Activated CD8-positive, alpha-beta T cell treated with anti-CD3 and anti-CD28 coated beads for 36 hours (primary cell): ENCODE measurements around the gene ANO9. TPM values are rescaled to one million over a fixed set of nuclear protein-coding genes. Genes with fewer than 3 reads are reported as not detected.

Experiments used
- ATAC-seq: fragments of 200-7000 bp; cut with Tn5 transposase; one replicate; pipeline ENCODE4 v1.10.0; 2021; ENCODE audit warnings: mild to moderate bottlenecking, moderate library complexity
- CTCF ChIA-PET: fragments of 350-600 bp; sonication (Branson Sonifier 250); formaldehyde crosslinking; loops from one replicate; lab custom pipeline; 2021; ENCODE audit warnings: antibody characterized with exemption; lab: Charles Lee
- POLR2A ChIA-PET: fragments of 350-600 bp; sonication (Branson Sonifier 250); formaldehyde crosslinking; loops from one replicate; lab custom pipeline; 2021; ENCODE audit warnings: antibody characterized with exemption; lab: Charles Lee
- DNase-seq: peaks from one replicate; pipeline ENCODE4 v3.0.0-alpha.2; 2020
- H3K27ac Mint-ChIP-seq: one replicate; pipeline ENCODE4 v1.8.0; 2021; ENCODE audit warnings: mild to moderate bottlenecking, mixed read lengths
- H3K27me3 Mint-ChIP-seq: one replicate; pipeline ENCODE4 v1.8.0; 2021; ENCODE audit warnings: mixed read lengths
- H3K36me3 Mint-ChIP-seq: one replicate; pipeline ENCODE4 v1.8.0; 2021; ENCODE audit warnings: low read depth, mixed read lengths
- H3K4me1 Mint-ChIP-seq: one replicate; pipeline ENCODE4 v1.8.0; 2021; ENCODE audit warnings: low read depth, mixed read lengths
- H3K4me3 Mint-ChIP-seq: one replicate; pipeline ENCODE4 v1.8.0; 2021; ENCODE audit warnings: mild to moderate bottlenecking, moderate library complexity, mixed read lengths
- H3K9me3 Mint-ChIP-seq: one replicate; pipeline ENCODE4 v1.8.0; 2021; ENCODE audit warnings: mixed read lengths
- intact Hi-C: fragments of 100-400 bp; cut with micrococcal nuclease; formaldehyde crosslinking; loops from one replicate; pipeline ENCODE4 v1.10.0; 2022
- total RNA-seq, 2 experiments: library from RNA; stranded (reverse); gene quantifications; one replicate each; pipeline ENCODE4 v1.2.3, GENCODE V29; 2021
- TF ChIP-seq, protein P1 (sequence below): fragments of 200-600 bp; IDR thresholded peaks from one replicate; pipeline ENCODE4 v1.8.0; 2022; ENCODE audit warnings: antibody characterized with exemption, mild to moderate bottlenecking

ANO9 gene
- total RNA-seq, 2 experiments from 2014 or later: 28.2 to 29.0 TPM

DNA sequence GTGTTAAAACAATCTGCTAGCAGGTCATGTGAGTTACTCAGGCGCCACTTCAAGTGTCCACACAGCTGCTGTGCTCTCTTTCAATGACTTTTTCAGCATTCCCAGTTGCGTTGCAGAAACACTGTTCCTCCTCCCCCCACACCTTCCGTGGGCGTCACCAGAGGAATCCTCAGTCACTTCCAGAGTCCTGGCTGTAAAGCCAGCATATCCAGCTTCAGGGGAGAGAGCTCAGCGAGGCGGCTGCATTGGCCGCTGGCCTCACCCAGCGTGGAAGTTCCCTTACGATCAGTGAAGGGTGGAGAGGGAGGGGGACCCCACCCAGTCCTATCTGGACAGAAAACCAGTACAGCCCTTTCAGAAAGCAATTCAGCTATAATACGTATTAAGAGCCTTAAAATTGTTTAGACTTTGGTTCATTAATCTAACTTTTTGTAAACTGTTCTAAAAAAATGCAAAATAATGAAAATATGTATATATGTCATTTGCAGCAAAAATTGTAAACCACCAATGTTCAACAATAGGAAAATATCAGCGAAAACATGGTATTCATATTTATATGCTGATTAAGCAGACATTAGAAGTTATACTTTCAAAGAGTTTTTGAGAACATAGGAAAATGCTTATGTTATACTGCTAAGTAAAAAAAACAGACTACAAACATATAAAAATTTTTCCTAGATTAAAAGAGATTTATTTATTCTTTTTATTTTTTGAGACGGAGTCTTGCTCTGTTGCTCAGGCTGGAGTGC is 2.8 kb upstream of the ANO9 start:
- no peaks in the 10 kb centered on the region for H3K27me3 Mint-ChIP-seq
- DNase-seq (no peak), ATAC-seq (no peak)
- peaks cover 16% of the 10 kb centered on the region for H3K4me1 Mint-ChIP-seq
- CTCF ChIA-PET: interaction anchor here (0.9 kb wide), 1 partner anchor 22 kb away, joined by 4 read pairs; no protein-coding TSS in a partner anchor
- no peak overlapping the region for H3K27ac Mint-ChIP-seq
- H3K36me3 Mint-ChIP-seq: no peaks in the 10 kb centered on the region
- H3K4me3 Mint-ChIP-seq: no peak overlapping the region
- POLR2A ChIA-PET: interaction anchor here (1.5 kb wide), 1 partner anchor 30 kb away, joined by 4 read pairs; the partner anchor contains the start of gene SIGIRR
- intact Hi-C loops: no loop called here
- H3K9me3 Mint-ChIP-seq: no peaks in the 10 kb centered on the region
- TF ChIP-seq, protein P1, sequence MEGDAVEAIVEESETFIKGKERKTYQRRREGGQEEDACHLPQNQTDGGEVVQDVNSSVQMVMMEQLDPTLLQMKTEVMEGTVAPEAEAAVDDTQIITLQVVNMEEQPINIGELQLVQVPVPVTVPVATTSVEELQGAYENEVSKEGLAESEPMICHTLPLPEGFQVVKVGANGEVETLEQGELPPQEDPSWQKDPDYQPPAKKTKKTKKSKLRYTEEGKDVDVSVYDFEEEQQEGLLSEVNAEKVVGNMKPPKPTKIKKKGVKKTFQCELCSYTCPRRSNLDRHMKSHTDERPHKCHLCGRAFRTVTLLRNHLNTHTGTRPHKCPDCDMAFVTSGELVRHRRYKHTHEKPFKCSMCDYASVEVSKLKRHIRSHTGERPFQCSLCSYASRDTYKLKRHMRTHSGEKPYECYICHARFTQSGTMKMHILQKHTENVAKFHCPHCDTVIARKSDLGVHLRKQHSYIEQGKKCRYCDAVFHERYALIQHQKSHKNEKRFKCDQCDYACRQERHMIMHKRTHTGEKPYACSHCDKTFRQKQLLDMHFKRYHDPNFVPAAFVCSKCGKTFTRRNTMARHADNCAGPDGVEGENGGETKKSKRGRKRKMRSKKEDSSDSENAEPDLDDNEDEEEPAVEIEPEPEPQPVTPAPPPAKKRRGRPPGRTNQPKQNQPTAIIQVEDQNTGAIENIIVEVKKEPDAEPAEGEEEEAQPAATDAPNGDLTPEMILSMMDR: no peak

DNA sequence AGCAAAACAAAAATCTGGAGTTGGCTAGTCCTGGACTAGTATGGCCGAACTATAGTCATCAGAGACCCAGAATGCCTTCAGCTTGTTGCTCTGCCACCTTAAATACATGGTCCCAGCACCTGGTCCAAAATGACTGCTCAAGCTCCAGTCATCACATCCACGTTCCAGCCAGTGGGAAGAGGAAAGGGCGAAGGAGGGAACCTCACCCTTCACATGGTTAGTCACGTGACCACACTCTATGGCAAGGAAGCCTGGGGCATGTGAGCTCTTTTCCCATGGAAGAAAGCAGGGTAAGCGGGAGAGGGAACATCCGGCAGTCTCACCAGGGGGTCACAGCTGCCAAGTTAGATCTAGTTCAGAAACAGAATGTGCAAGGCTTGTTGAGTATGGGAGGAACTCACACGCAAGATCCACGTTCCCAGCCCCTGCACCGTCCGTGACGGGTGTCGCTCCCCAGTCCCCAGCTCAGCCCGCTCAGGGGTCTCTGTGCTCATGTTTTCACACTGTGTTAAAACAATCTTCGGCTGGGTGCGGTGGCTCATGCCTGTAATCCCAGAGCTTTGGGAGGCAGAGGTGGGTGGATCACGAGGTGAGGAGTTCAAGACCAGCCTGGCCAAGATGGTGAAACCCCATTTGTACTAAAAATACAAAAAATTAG is 1.9 kb upstream of the ANO9 start:
- Mint-ChIP-seq H3K27ac (no peak overlapping the region), H3K4me3 (no peak overlapping the region), H3K27me3 (no peaks in the 10 kb centered on the region), H3K36me3 (no peaks in the 10 kb centered on the region), H3K4me1 (peaks cover 14% of the 10 kb centered on the region), H3K9me3 (no peaks in the 10 kb centered on the region)
- CTCF ChIA-PET: no interaction called here
- intact Hi-C loops: no loop called here
- DNase-seq (no peak), ATAC-seq (no peak)
- POLR2A ChIA-PET: interaction anchor here (1.0 to 1.5 kb wide), 2 partner anchors 29 to 361 kb away, joined by 3 to 4 read pairs; partner anchors contain the start of gene SIGIRR
- TF ChIP-seq, protein P1: no peak

DNA sequence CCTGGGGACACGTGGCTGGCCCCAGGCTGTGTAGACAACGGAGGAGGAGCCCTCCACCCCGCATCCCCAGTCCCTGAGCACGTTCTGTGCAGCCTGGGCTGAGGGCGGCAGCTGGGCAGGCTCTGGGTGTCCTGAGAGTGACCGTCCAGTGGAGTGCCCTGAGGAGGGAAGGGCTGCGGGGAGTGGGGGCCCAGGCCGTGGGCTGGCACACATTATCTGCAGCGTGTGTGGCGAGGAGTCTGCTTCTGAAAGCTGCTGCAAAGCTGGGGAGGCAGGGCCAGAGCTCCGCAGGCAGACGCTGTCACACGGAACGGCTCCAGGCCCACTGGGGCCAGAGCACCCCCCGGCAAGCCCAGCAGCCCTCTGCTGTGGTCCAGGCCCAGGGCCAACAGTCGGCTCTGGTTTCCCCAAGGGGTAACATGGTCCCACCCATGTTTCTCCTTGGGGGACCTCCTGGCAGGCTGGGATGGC is 835 bp upstream of the ANO9 start:
- H3K4me3 Mint-ChIP-seq: no peak overlapping the region
- no peaks in the 10 kb centered on the region for H3K27me3 Mint-ChIP-seq
- POLR2A ChIA-PET: interaction anchor here (0.5 kb wide), 1 partner anchor 83 kb away, joined by 3 read pairs; no protein-coding TSS in a partner anchor
- DNase-seq: no peak
- peaks cover 16% of the 10 kb centered on the region for H3K4me1 Mint-ChIP-seq
- H3K27ac Mint-ChIP-seq: no peak overlapping the region
- CTCF ChIA-PET: no interaction called here
- no peak for ATAC-seq
- H3K36me3 Mint-ChIP-seq: no peaks in the 10 kb centered on the region
- TF ChIP-seq, protein P1: no peak
- intact Hi-C loops: no loop called here
- no peaks in the 10 kb centered on the region for H3K9me3 Mint-ChIP-seq

DNA sequence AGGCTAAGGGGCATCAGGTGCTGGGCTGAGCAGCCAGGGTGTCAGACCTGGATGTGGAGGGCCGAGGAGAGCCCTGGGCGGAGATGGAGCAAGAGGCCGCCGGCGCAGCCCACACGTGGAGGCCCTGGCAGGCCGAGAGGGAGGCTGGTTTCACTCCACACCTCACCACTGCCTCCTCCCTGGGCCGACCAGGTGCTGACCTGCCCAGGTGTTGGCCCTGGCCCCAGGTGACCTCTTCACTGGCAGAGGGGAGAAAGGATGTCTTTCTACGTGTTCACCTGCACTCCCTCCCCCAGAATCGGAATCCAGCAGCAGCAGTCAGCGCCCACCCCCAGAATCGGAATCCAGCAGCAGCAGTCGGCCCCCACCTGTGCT is 781 bp downstream of the ANO9 start:
- no peaks in the 10 kb centered on the region for H3K9me3 Mint-ChIP-seq
- H3K4me3 Mint-ChIP-seq: peak overlapping the region; percentile 72
- DNase-seq (no peak), ATAC-seq (no peak)
- ChIA-PET POLR2A (interaction anchor here (0.6 to 2.8 kb wide), 6 partner anchors 8 to 135 kb away, joined by 3 to 10 read pairs (median 3); no protein-coding TSS in a partner anchor), CTCF (interaction anchor here (1.4 to 3.4 kb wide), 2 partner anchors 9 to 190 kb away, joined by 6 to 19 read pairs; partner anchors contain the start of gene PTDSS2)
- H3K36me3 Mint-ChIP-seq: no peaks in the 10 kb centered on the region
- no peak overlapping the region for H3K27ac Mint-ChIP-seq
- H3K4me1 Mint-ChIP-seq: peaks cover 22% of the 10 kb centered on the region
- H3K27me3 Mint-ChIP-seq: no peaks in the 10 kb centered on the region
- TF ChIP-seq, protein P1: no peak
- intact Hi-C loops: no loop called here
